Duodenal mucosa (tissue), 2 donors: ENCODE measurements around the gene SLC8A3.

Experiments
- H3K27ac ChIP-seq: one replicate; pipeline ENCODE4 v1.7.0; 2013; ENCODE audit warnings: low read depth, low read length
- H3K27me3 ChIP-seq, 2 donors: one replicate each; pipeline ENCODE4 v1.7.0; 2013; ENCODE audit warnings: low read length in 2 of 2, control low read depth in 1 of 2; ENCODE audit not compliant: insufficient read depth in 2 of 2, control insufficient read depth in 1 of 2
- H3K36me3 ChIP-seq, 2 donors: one replicate each; pipeline ENCODE4 v1.7.0; 2013; ENCODE audit warnings: low read length in 2 of 2, control low read depth in 1 of 2; ENCODE audit not compliant: insufficient read depth in 2 of 2, control insufficient read depth in 1 of 2
- H3K4me1 ChIP-seq, 2 donors: one replicate each; pipeline ENCODE4 v1.7.0; 2013; ENCODE audit warnings: low read length in 2 of 2, control low read depth in 1 of 2; ENCODE audit not compliant: insufficient read depth in 2 of 2, control insufficient read depth in 1 of 2
- H3K4me3 ChIP-seq, 2 donors: one replicate each; pipeline ENCODE4 v1.7.0; 2013; ENCODE audit warnings: low read length in 2 of 2, low read depth in 1 of 2
- H3K9ac ChIP-seq, 2 donors: one replicate each; pipeline ENCODE4 v1.7.0; 2013; ENCODE audit warnings: low read length in 2 of 2, low read depth in 1 of 2
- H3K9me3 ChIP-seq, 2 donors: one replicate each; pipeline ENCODE4 v1.7.0; 2013; ENCODE audit warnings: low read length in 2 of 2, control low read depth in 1 of 2; ENCODE audit not compliant: control insufficient read depth in 1 of 2

Gene SLC8A3

GRCh38 chr14:70034257-70034656 is 154.5 kb downstream of the SLC8A3 start:
- no peak overlapping the region for H3K9ac ChIP-seq
- no peaks in the 10 kb centered on the region for H3K4me1 ChIP-seq
- H3K27ac ChIP-seq: no peak overlapping the region
- H3K36me3 ChIP-seq: no peaks in the 10 kb centered on the region
- no peak overlapping the region for H3K4me3 ChIP-seq
- no peaks in the 10 kb centered on the region for H3K9me3 ChIP-seq
- no peaks in the 10 kb centered on the region for H3K27me3 ChIP-seq

- Histone ChIP-seq H3K27ac (no peak overlapping the region), H3K27me3 (no peaks in the 10 kb centered on the region), H3K4me3 (no peak overlapping the region), H3K9me3 (no peaks in the 10 kb centered on the region), H3K4me1 (no peaks in the 10 kb centered on the region), H3K36me3 (no peaks in the 10 kb centered on the region), H3K9ac (no peak overlapping the region)
Measured at GRCh38 chr14:70033561-70033960, 155.2 kb downstream of the SLC8A3 start.

- no peaks in the 10 kb centered on the region for H3K9me3 ChIP-seq
- H3K27me3 ChIP-seq: no peaks in the 10 kb centered on the region
- no peaks in the 10 kb centered on the region for H3K36me3 ChIP-seq
- no peak overlapping the region for H3K27ac ChIP-seq
- H3K4me1 ChIP-seq: no peaks in the 10 kb centered on the region
- no peak overlapping the region for H3K4me3 ChIP-seq
- no peak overlapping the region for H3K9ac ChIP-seq
Measured at GRCh38 chr14:70033116-70033515, 155.6 kb downstream of the SLC8A3 start.

GRCh38 chr14:70032447-70032846 is 156.3 kb downstream of the SLC8A3 start:
- Histone ChIP-seq H3K27ac (no peak overlapping the region), H3K27me3 (no peaks in the 10 kb centered on the region), H3K9ac (no peak overlapping the region), H3K4me3 (no peak overlapping the region), H3K9me3 (no peaks in the 10 kb centered on the region), H3K36me3 (no peaks in the 10 kb centered on the region), H3K4me1 (no peaks in the 10 kb centered on the region)

- Histone ChIP-seq H3K27me3 (no peaks in the 10 kb centered on the region), H3K9ac (no peak overlapping the region), H3K27ac (no peak overlapping the region), H3K4me3 (no peak overlapping the region), H3K4me1 (no peaks in the 10 kb centered on the region), H3K9me3 (no peaks in the 10 kb centered on the region), H3K36me3 (no peaks in the 10 kb centered on the region)
Measured at GRCh38 chr14:70032016-70032415, 156.7 kb downstream of the SLC8A3 start.

GRCh38 chr14:70029296-70030132 is 159.2 kb downstream of the SLC8A3 start:
- H3K9me3 ChIP-seq: no peaks in the 10 kb centered on the region
- no peak overlapping the region for H3K27ac ChIP-seq
- no peaks in the 10 kb centered on the region for H3K36me3 ChIP-seq
- H3K4me1 ChIP-seq: no peaks in the 10 kb centered on the region
- H3K27me3 ChIP-seq: no peaks in the 10 kb centered on the region
- no peak overlapping the region for H3K4me3 ChIP-seq
- H3K9ac ChIP-seq: no peak overlapping the region

GRCh38 chr14:70027785-70028428 is 160.8 kb downstream of the SLC8A3 start:
- no peaks in the 10 kb centered on the region for H3K27me3 ChIP-seq
- no peak overlapping the region for H3K4me3 ChIP-seq
- no peak overlapping the region for H3K9ac ChIP-seq
- no peaks in the 10 kb centered on the region for H3K36me3 ChIP-seq
- no peaks in the 10 kb centered on the region for H3K4me1 ChIP-seq
- H3K27ac ChIP-seq: no peak overlapping the region
- H3K9me3 ChIP-seq: no peaks in the 10 kb centered on the region

GRCh38 chr14:70023871-70024270 is 164.9 kb downstream of the SLC8A3 start:
- Histone ChIP-seq H3K4me3 (no peak overlapping the region), H3K36me3 (no peaks in the 10 kb centered on the region), H3K27me3 (no peaks in the 10 kb centered on the region), H3K27ac (no peak overlapping the region), H3K9me3 (no peaks in the 10 kb centered on the region), H3K9ac (no peak overlapping the region), H3K4me1 (peaks cover 6 to 7% of the 10 kb centered on the region in 2 donors)

- H3K36me3 ChIP-seq: no peaks in the 10 kb centered on the region
- H3K4me3 ChIP-seq: no peak overlapping the region
- peaks cover 14 to 16% of the 10 kb centered on the region in 2 donors for H3K4me1 ChIP-seq
- H3K27ac ChIP-seq: no peak overlapping the region
- H3K9me3 ChIP-seq: no peaks in the 10 kb centered on the region
- no peak overlapping the region for H3K9ac ChIP-seq
- no peaks in the 10 kb centered on the region for H3K27me3 ChIP-seq
Measured at GRCh38 chr14:70022771-70023445, 165.8 kb downstream of the SLC8A3 start.

GRCh38 chr14:70021548-70022220 is 167.1 kb downstream of the SLC8A3 start:
- peaks cover 14 to 18% of the 10 kb centered on the region in 2 donors for H3K4me1 ChIP-seq
- no peaks in the 10 kb centered on the region for H3K27me3 ChIP-seq
- H3K27ac ChIP-seq: no peak overlapping the region
- no peaks in the 10 kb centered on the region for H3K9me3 ChIP-seq
- H3K9ac ChIP-seq: no peak overlapping the region
- H3K36me3 ChIP-seq: no peaks in the 10 kb centered on the region
- no peak overlapping the region for H3K4me3 ChIP-seq
